CD4-positive, alpha-beta T cell (primary cell): ENCODE data around the gene PCGF3. TPM values are rescaled to one million over a fixed set of nuclear protein-coding genes. Genes with fewer than 3 reads are reported as not detected.

Experiments used
- ATAC-seq: fragments of 200-7000 bp; cut with Tn5 transposase; one replicate; pipeline ENCODE4 v1.10.0; 2022; ENCODE audit warnings: mild to moderate bottlenecking; ENCODE audit not compliant: poor library complexity
- CTCF ChIA-PET: fragments of 350-600 bp; sonication (Branson Sonifier 250); formaldehyde crosslinking; loops from one replicate; lab custom pipeline; 2021; ENCODE audit warnings: antibody characterized with exemption, inconsistent platforms; lab: Charles Lee
- POLR2A ChIA-PET: fragments of 350-600 bp; sonication (Branson Sonifier 250); formaldehyde crosslinking; loops from one replicate; lab custom pipeline; 2021; ENCODE audit warnings: antibody characterized with exemption, inconsistent platforms; lab: Charles Lee
- DNase-seq, 14 experiments: peaks; one replicate each; pipeline ENCODE4 v3.0.0-alpha.2; 2013 to 2020; ENCODE audit warnings: mixed read lengths in 2 of 14
- H3K27ac ChIP-seq, 2 donors: one replicate each; pipeline versions ENCODE4 v1.5.1 to v1.7.0; 2013; ENCODE audit warnings: low read length in 2 of 2, low read depth in 1 of 2, mild to moderate bottlenecking in 1 of 2
- H3K27me3 ChIP-seq, 2 experiments: 1 replicate in 1 of 2; 2 replicates in 1 of 2; pipeline versions ENCODE4 v1.6.1 to v1.7.0; 2013; ENCODE audit warnings: low read length in 2 of 2, control low read depth in 1 of 2, mild to moderate bottlenecking in 1 of 2, moderate library complexity in 1 of 2; ENCODE audit not compliant: insufficient read depth in 2 of 2, control insufficient read depth in 1 of 2
- H3K36me3 ChIP-seq: one replicate; pipeline ENCODE4 v1.6.1; 2013; ENCODE audit warnings: low read length, control low read depth; ENCODE audit not compliant: insufficient read depth
- H3K4me1 ChIP-seq: one replicate; pipeline ENCODE4 v1.6.1; 2013; ENCODE audit warnings: low read length, control low read depth; ENCODE audit not compliant: insufficient read depth
- H3K4me3 ChIP-seq: one replicate; pipeline ENCODE4 v1.5.1; 2013; ENCODE audit warnings: mild to moderate bottlenecking, low read length, moderate library complexity
- H3K9me3 ChIP-seq, 2 experiments: 1 replicate in 1 of 2; 2 replicates in 1 of 2; pipeline versions ENCODE4 v1.6.1 to v1.7.0; 2013; ENCODE audit warnings: low read length in 2 of 2, mild to moderate bottlenecking in 2 of 2, control low read depth in 1 of 2, moderate library complexity in 1 of 2; ENCODE audit not compliant: control insufficient read depth in 1 of 2, insufficient read depth in 1 of 2
- H3K27ac Mint-ChIP-seq: one replicate; pipeline ENCODE4 v1.8.0; 2020; ENCODE audit warnings: mixed read lengths
- H3K27me3 Mint-ChIP-seq: one replicate; pipeline ENCODE4 v1.8.0; 2021; ENCODE audit warnings: mixed read lengths
- H3K36me3 Mint-ChIP-seq: one replicate; pipeline ENCODE4 v1.8.0; 2021; ENCODE audit warnings: low read depth, mixed read lengths
- H3K4me1 Mint-ChIP-seq: one replicate; pipeline ENCODE4 v1.8.0; 2021; ENCODE audit warnings: low read depth, mixed read lengths
- H3K4me3 Mint-ChIP-seq: one replicate; pipeline ENCODE4 v1.8.0; 2020; ENCODE audit warnings: mild to moderate bottlenecking, mixed read lengths
- H3K9me3 Mint-ChIP-seq: one replicate; pipeline ENCODE4 v1.8.0; 2020; ENCODE audit warnings: mixed read lengths
- CTCF ChIP-seq: fragments of 200-600 bp; IDR thresholded peaks from one replicate; pipeline ENCODE4 v1.8.0; 2022; ENCODE audit warnings: antibody characterized with exemption, mild to moderate bottlenecking
- intact Hi-C, 2 experiments: fragments of 100-400 bp; cut with DNase I in 1 of 2; cut with micrococcal nuclease in 1 of 2; formaldehyde crosslinking; loops; one replicate each; pipeline versions ENCODE4 v1.15.1 to v1.9.0; 2023 to 2025; cut with DNase I, micrococcal nuclease
- total RNA-seq, 174 experiments: library from RNA in 2 of 174; stranded (reverse) in 2 of 174; gene quantifications; one replicate each; pipeline ENCODE4 v1.2.3 and lab custom pipeline; 2021 to 2026

The PCGF3 gene
- total RNA-seq, 2 experiments from 2014 or later, result 45.1 to 48.6 TPM

GRCh38 chr4:700587-701264, 4.9 kb upstream of the PCGF3 start:
- ChIA-PET CTCF (no interaction called here), POLR2A (no interaction called here)
- Histone ChIP-seq H3K27me3 (no peaks in the 10 kb centered on the region), H3K9me3 (no peaks in the 10 kb centered on the region), H3K4me3 (no peak overlapping the region), H3K36me3 (no peaks in the 10 kb centered on the region), H3K27ac (no peak overlapping the region), H3K4me1 (peaks cover 23% of the 10 kb centered on the region)
- peaks cover 9% of the 10 kb centered on the region for H3K4me1 Mint-ChIP-seq
- intact Hi-C loops, result no loop called here
- H3K27me3 Mint-ChIP-seq, result no peaks in the 10 kb centered on the region
- no peak for TF ChIP-seq CTCF
- no peak overlapping the region for H3K27ac Mint-ChIP-seq
- no peaks in the 10 kb centered on the region for H3K36me3 Mint-ChIP-seq
- no peaks in the 10 kb centered on the region for H3K9me3 Mint-ChIP-seq
- no peak overlapping the region for H3K4me3 Mint-ChIP-seq
- ATAC-seq (no peak), DNase-seq (peak in 1 of 14 experiments; percentile 17)

- Mint-ChIP-seq H3K4me3 (peak overlapping the region; percentile 38), H3K36me3 (no peaks in the 10 kb centered on the region), H3K27me3 (no peaks in the 10 kb centered on the region), H3K27ac (no peak overlapping the region), H3K4me1 (peaks cover 9% of the 10 kb centered on the region), H3K9me3 (no peaks in the 10 kb centered on the region)
- no peak overlapping the region for H3K27ac ChIP-seq
- intact Hi-C loops, result no loop called here
- DNase-seq (peak in 1 of 14 experiments; percentile 10), ATAC-seq (no peak)
- TF ChIP-seq CTCF, result no peak
- CTCF ChIA-PET, result no interaction called here
- H3K36me3 ChIP-seq, result no peaks in the 10 kb centered on the region
- peaks cover 39% of the 10 kb centered on the region for H3K4me1 ChIP-seq
- H3K9me3 ChIP-seq, result no peaks in the 10 kb centered on the region
- no peak overlapping the region for H3K4me3 ChIP-seq
- POLR2A ChIA-PET, result no interaction called here
- no peaks in the 10 kb centered on the region for H3K27me3 ChIP-seq
Measured at GRCh38 chr4:702618-703048, 3.0 kb upstream of the PCGF3 start.

GRCh38 chr4:703336-704197, 2.1 kb upstream of the PCGF3 start:
- POLR2A ChIA-PET, result no interaction called here
- H3K36me3 ChIP-seq, result peaks cover 4% of the 10 kb centered on the region
- H3K4me3 ChIP-seq, result no peak overlapping the region
- ATAC-seq (no peak), DNase-seq (peak in 1 of 14 experiments; percentile 16)
- Mint-ChIP-seq H3K27me3 (no peaks in the 10 kb centered on the region), H3K4me1 (peaks cover 10% of the 10 kb centered on the region), H3K36me3 (no peaks in the 10 kb centered on the region), H3K27ac (no peak overlapping the region), H3K4me3 (no peak overlapping the region), H3K9me3 (no peaks in the 10 kb centered on the region)
- CTCF ChIA-PET, result no interaction called here
- H3K4me1 ChIP-seq, result peaks cover 47% of the 10 kb centered on the region
- intact Hi-C loops, result loop anchor here (2.0 kb wide), 2 partner anchors 29 to 79 kb away; partner anchors contain the start of genes ATP5ME (in 1 of the 2) and MYL5 (in 1 of the 2)
- TF ChIP-seq CTCF, result no peak
- H3K9me3 ChIP-seq, result no peaks in the 10 kb centered on the region
- H3K27me3 ChIP-seq, result no peaks in the 10 kb centered on the region
- no peak overlapping the region for H3K27ac ChIP-seq
